H1 (cell line): Measurements from ENCODE around the gene HLA-DPA1. TPM values are rescaled to one million over a fixed set of nuclear protein-coding genes. Genes with fewer than 3 reads are reported as not detected.

Experiments
- CTCF ChIA-PET: fragments of 300-600 bp; sonication (Branson Sonifier 250); formaldehyde crosslinking; loops from one replicate; lab custom pipeline; 2021; ENCODE audit not compliant: partially characterized antibody; lab: Charles Lee
- POLR2A ChIA-PET: fragments of 300-600 bp; sonication (Branson Sonifier 250); formaldehyde crosslinking; loops from one replicate; lab custom pipeline; 2021; ENCODE audit warnings: inconsistent platforms; ENCODE audit not compliant: partially characterized antibody; lab: Charles Lee
- DNase-seq, 2 experiments: peaks; one replicate each; pipeline versions ENCODE4 v3.0.0 to v3.0.0-alpha.2; 2010 to 2022; ENCODE audit warnings: low spot score in 2 of 2, low read depth in 1 of 2, mixed read lengths in 1 of 2
- FAIRE-seq: peaks from 2 replicates; lab custom pipeline; 2011; peaks lifted over from hg19 to GRCh38; lab: Jason Lieb, UNC
- H2AFZ ChIP-seq: 2 replicates; pipeline ENCODE4 v1.8.1; 2012; ENCODE audit warnings: low read length, inconsistent platforms
- H2AK5ac ChIP-seq: 2 replicates; pipeline ENCODE4 v1.6.1; 2013; ENCODE audit warnings: low read depth, low read length
- H2BK120ac ChIP-seq: replicated peaks from 2 replicates; pipeline ENCODE3; 2013; ENCODE audit warnings: low read depth, low read length, inconsistent platforms
- H2BK12ac ChIP-seq: 2 replicates; pipeline ENCODE4 v1.6.1; 2013; ENCODE audit warnings: low read depth, low read length
- H2BK15ac ChIP-seq: 2 replicates; pipeline ENCODE4 v1.6.1; 2013; ENCODE audit warnings: low read length
- H2BK20ac ChIP-seq: 2 replicates; pipeline ENCODE4 v1.6.1; 2013; ENCODE audit warnings: low read length
- H2BK5ac ChIP-seq: 2 replicates; pipeline ENCODE4 v1.6.1; 2013; ENCODE audit warnings: low read depth, low read length
- H3K14ac ChIP-seq: 2 replicates; pipeline ENCODE4 v1.6.1; 2013; ENCODE audit warnings: inconsistent platforms; ENCODE audit not compliant: insufficient read length
- H3K18ac ChIP-seq: 2 replicates; pipeline ENCODE4 v1.6.1; 2013; ENCODE audit warnings: low read length; ENCODE audit errors: extremely low read depth
- H3K23ac ChIP-seq: 2 replicates; pipeline ENCODE4 v1.6.1; 2013; ENCODE audit warnings: inconsistent platforms; ENCODE audit not compliant: insufficient read length
- H3K23me2 ChIP-seq: 2 replicates; pipeline ENCODE4 v1.6.1; 2013; ENCODE audit warnings: low read depth, low read length
- H3K27ac ChIP-seq: 2 replicates; pipeline ENCODE4 v1.6.1; 2011; ENCODE audit warnings: low read depth, low read length, inconsistent platforms
- H3K27me3 ChIP-seq, 4 experiments: replicated peaks in 1 of 4; 1 replicate in 1 of 4; 2 replicates in 3 of 4; pipeline versions ENCODE4 v1.6.1 to v1.8.1; 2011 to 2013; ENCODE audit warnings: low read length in 3 of 4, mild to moderate bottlenecking in 3 of 4, inconsistent platforms in 2 of 4, mixed read lengths in 2 of 4, moderate library complexity in 1 of 4; ENCODE audit not compliant: control insufficient read depth in 3 of 4, insufficient read depth in 3 of 4; ENCODE audit errors: extremely low read depth in 1 of 4
- H3K36me3 ChIP-seq, 4 experiments: 2 replicates each; pipeline versions ENCODE4 v1.6.1 to v1.8.1; 2011 to 2013; ENCODE audit warnings: mild to moderate bottlenecking in 4 of 4, low read length in 3 of 4, moderate library complexity in 2 of 4, control low read depth in 1 of 4, inconsistent platforms in 1 of 4; ENCODE audit not compliant: insufficient read depth in 4 of 4, control insufficient read depth in 2 of 4
- H3K4ac ChIP-seq: replicated peaks from 2 replicates; pipeline ENCODE3; 2013; ENCODE audit warnings: low read length, low read depth, mixed read lengths, inconsistent platforms; ENCODE audit not compliant: insufficient read length
- H3K4me1 ChIP-seq, 4 experiments: replicated peaks in 1 of 4; 1 replicate in 1 of 4; 2 replicates in 3 of 4; pipeline versions ENCODE4 v1.6.1 to v1.8.1; 2011 to 2013; ENCODE audit warnings: low read length in 3 of 4, inconsistent platforms in 2 of 4, mixed read lengths in 1 of 4; ENCODE audit not compliant: insufficient read depth in 4 of 4, control insufficient read depth in 3 of 4
- H3K4me2 ChIP-seq, 2 experiments: 2 replicates each; pipeline versions ENCODE4 v1.6.1 to v1.8.1; 2011 to 2013; ENCODE audit warnings: low read depth in 2 of 2, low read length in 2 of 2, control low read depth in 1 of 2, inconsistent platforms in 1 of 2, mild to moderate bottlenecking in 1 of 2; ENCODE audit not compliant: insufficient read depth in 1 of 2
- H3K4me3 ChIP-seq, 4 experiments: fragments of 200-600, 300-600 bp in 1 of 4; sonication (generic), shearing (Covaris generic), sonication (Bioruptor Twin) in 1 of 4; 2 replicates each; pipeline versions ENCODE4 v1.5.1 to v1.8.1; 2011 to 2016; ENCODE audit warnings: low read length in 4 of 4, low read depth in 3 of 4, control low read depth in 2 of 4, inconsistent platforms in 2 of 4, mild to moderate bottlenecking in 2 of 4, mixed read lengths in 1 of 4, moderate library complexity in 1 of 4; ENCODE audit not compliant: insufficient read depth in 2 of 4; ENCODE audit errors: extremely low read depth in 1 of 4
- H3K56ac ChIP-seq: replicated peaks from 2 replicates; pipeline ENCODE3; 2013; ENCODE audit warnings: low read depth, mild to moderate bottlenecking, mixed read lengths, low read length, inconsistent platforms; ENCODE audit not compliant: insufficient read length
- H3K79me1 ChIP-seq: 2 replicates; pipeline ENCODE4 v1.6.1; 2013; ENCODE audit warnings: low read depth, low read length, control low read depth
- H3K79me2 ChIP-seq, 2 experiments: 2 replicates each; pipeline versions ENCODE4 v1.6.1 to v1.8.1; 2012 to 2013; ENCODE audit warnings: low read length in 2 of 2, mild to moderate bottlenecking in 2 of 2, inconsistent platforms in 1 of 2; ENCODE audit not compliant: insufficient read depth in 2 of 2, control insufficient read depth in 1 of 2
- H3K9ac ChIP-seq, 4 experiments: replicated peaks in 1 of 4; 1 replicate in 1 of 4; 2 replicates in 3 of 4; pipeline versions ENCODE4 v1.6.1 to v1.8.1; 2011 to 2013; ENCODE audit warnings: low read depth in 3 of 4, low read length in 3 of 4, control low read depth in 2 of 4, mild to moderate bottlenecking in 2 of 4, moderate library complexity in 2 of 4, inconsistent platforms in 1 of 4; ENCODE audit errors: extremely low read depth in 1 of 4
- H3K9me3 ChIP-seq, 2 experiments: 2 replicates each; pipeline versions ENCODE4 v1.6.1 to v1.8.1; 2012 to 2013; ENCODE audit warnings: mild to moderate bottlenecking in 2 of 2, moderate library complexity in 2 of 2, control low read depth in 1 of 2, inconsistent platforms in 1 of 2, low read depth in 1 of 2, low read length in 1 of 2, mixed read lengths in 1 of 2; ENCODE audit not compliant: insufficient read depth in 2 of 2
- H4K20me1 ChIP-seq, 2 experiments: replicated peaks in 1 of 2; 2 replicates each; pipeline versions ENCODE3 to v1.8.1; 2011 to 2013; ENCODE audit warnings: inconsistent platforms in 2 of 2, low read length in 2 of 2, mild to moderate bottlenecking in 1 of 2; ENCODE audit not compliant: insufficient read depth in 2 of 2, control insufficient read depth in 1 of 2
- H4K5ac ChIP-seq: 2 replicates; pipeline ENCODE4 v1.6.1; 2013; ENCODE audit warnings: low read length, low read depth, mixed read lengths, inconsistent platforms; ENCODE audit not compliant: insufficient read length
- H4K8ac ChIP-seq: 2 replicates; pipeline ENCODE4 v1.8.0; 2013; ENCODE audit warnings: mild to moderate bottlenecking, moderate library complexity, low read length, inconsistent platforms; ENCODE audit not compliant: insufficient read depth; ENCODE audit errors: extremely low read depth
- H4K91ac ChIP-seq: replicated peaks from 2 replicates; pipeline ENCODE3; 2013; ENCODE audit warnings: low read length, mixed read lengths, inconsistent platforms; ENCODE audit not compliant: insufficient read length
- ATF2 ChIP-seq: IDR thresholded peaks from 2 replicates; pipeline ENCODE4 v1.6.1; 2012; ENCODE audit warnings: low read length, inconsistent platforms
- BCL11A ChIP-seq, 2 experiments: IDR thresholded peaks; one replicate each; pipeline ENCODE4 v1.6.1; 2011; ENCODE audit warnings: low read depth in 2 of 2, low read length in 2 of 2, mild to moderate bottlenecking in 2 of 2
- CREB1 ChIP-seq: IDR thresholded peaks from 2 replicates; pipeline ENCODE4 v1.6.1; 2012; ENCODE audit warnings: inconsistent platforms
- EP300 ChIP-seq, 2 experiments: IDR thresholded peaks; 1 replicate in 1 of 2; 2 replicates in 1 of 2; pipeline ENCODE4 v1.6.1; 2011 to 2012; ENCODE audit warnings: low read depth in 2 of 2, low read length in 2 of 2, mild to moderate bottlenecking in 2 of 2, borderline replicate concordance in 1 of 2, inconsistent platforms in 1 of 2, moderate library complexity in 1 of 2
- GTF2F1 ChIP-seq: IDR thresholded peaks from 2 replicates; pipeline ENCODE4 v1.6.1; 2012; ENCODE audit warnings: low read depth, low read length, improper control_type of control experiment, borderline replicate concordance
- MAX ChIP-seq: IDR thresholded peaks from 2 replicates; pipeline ENCODE4 v1.6.1; 2012; ENCODE audit warnings: inconsistent platforms
- POU5F1 ChIP-seq: IDR thresholded peaks from 2 replicates; pipeline ENCODE4 v1.6.1; 2011; ENCODE audit warnings: low read depth, mild to moderate bottlenecking, low read length, moderate library complexity
- RXRA ChIP-seq: IDR thresholded peaks from 2 replicates; pipeline ENCODE4 v1.6.1; 2011; ENCODE audit warnings: low read depth, mild to moderate bottlenecking, low read length, moderate library complexity; ENCODE audit not compliant: insufficient read depth
- SAP30 ChIP-seq: fragments of 300-600 bp; sonication (generic); IDR thresholded peaks from 2 replicates; pipeline ENCODE4 v1.7.1; 2012; ENCODE audit warnings: low read length, moderate library complexity, mild to moderate bottlenecking, inconsistent platforms; ENCODE audit not compliant: insufficient read depth, insufficient replicate concordance
- SIN3A ChIP-seq, 2 experiments: IDR thresholded peaks in 1 of 2; conservative IDR thresholded peaks in 1 of 2; 2 replicates each; pipeline ENCODE4 v1.6.1; 2011 to 2012; ENCODE audit warnings: low read length in 2 of 2, improper control_type of control experiment in 1 of 2, low read depth in 1 of 2, mild to moderate bottlenecking in 1 of 2
- SRF ChIP-seq: IDR thresholded peaks from 2 replicates; pipeline ENCODE4 v1.6.1; 2011; ENCODE audit warnings: mild to moderate bottlenecking, low read depth, low read length, moderate library complexity
- TAF1 ChIP-seq: IDR thresholded peaks from 2 replicates; pipeline ENCODE4 v1.6.1; 2011; ENCODE audit warnings: mild to moderate bottlenecking, low read depth, low read length
- TAF7 ChIP-seq: optimal IDR thresholded peaks from 2 replicates; pipeline ENCODE3; 2011; ENCODE audit warnings: low read depth, mild to moderate bottlenecking, inconsistent platforms, low read length, moderate library complexity, borderline replicate concordance
- polyA plus RNA-seq, 7 experiments: library from polyadenylated mRNA; depleted of rRNA in 3 of 7; stranded (reverse) in 5 of 7; unstranded in 2 of 7; fragments of >200 nt in 5 of 7; fragments of 200-250 nt in 2 of 7; gene quantifications; 1 replicate in 5 of 7; 2 replicates in 1 of 7; 4 replicates in 1 of 7; pipeline versions ENCODE4 v1.2.1 to v1.2.3, GENCODE V29; 2011 to 2013; ENCODE audit warnings: missing spikeins in 2 of 7, mixed read lengths in 2 of 7
- total RNA-seq: library from RNA; stranded (reverse); fragmentation: NEBNext Ultra II Directional; extraction: Animal tissue kit (Norgen Biotek cat#: 25700); gene quantifications from 2 replicates; pipeline ENCODE4 v1.2.1, GENCODE V29; 2021

Gene HLA-DPA1
- total and polyA plus RNA-seq, 2 of the 8 experiments (the other 6 are each of a cell fraction or from before 2014, with no cell fraction given) = 6.2 to 13.1 TPM

- no peak overlapping the region for H3K14ac ChIP-seq
- TF ChIP-seq ATF2 = no peak
- TF ChIP-seq GTF2F1 = no peak
- TF ChIP-seq SIN3A (conservative IDR thresholded peaks at IDR 0.05 in 1 of 2, IDR thresholded peaks at IDR 0.05 in 1 of 2; ENCODE audit: low read depth in 1 of 2, low read length in 2 of 2) = no peak
- no peak for TF ChIP-seq MAX
- TF ChIP-seq POU5F1 = no peak
- no peak for TF ChIP-seq SAP30
- TF ChIP-seq BCL11A (IDR thresholded peaks at IDR 0.05; ENCODE audit: low read depth in 2 of 2, low read length in 2 of 2) = no peak
- no peak for TF ChIP-seq CREB1
- no peak for TF ChIP-seq RXRA
- TF ChIP-seq SRF = no peak
- TF ChIP-seq TAF7 = no peak
- no peak for TF ChIP-seq TAF1
- no peak for TF ChIP-seq EP300 (IDR thresholded peaks at IDR 0.05; ENCODE audit: borderline replicate concordance in 1 of 2, low read depth in 2 of 2, low read length in 2 of 2)
These were observed 55.0 kb downstream of the HLA-DPA1 start for GRCh38 chr6:33018418-33018817.

More at GRCh38 chr6:33018418-33018817, 55.0 kb downstream of the HLA-DPA1 start:
- Histone ChIP-seq H2AK5ac (no peak overlapping the region), H4K91ac (no peak overlapping the region), H2BK120ac (no peak overlapping the region), H4K5ac (no peak overlapping the region), H3K27me3 (no peaks in the 10 kb centered on the region), H4K20me1 (no peaks in the 10 kb centered on the region), H3K4ac (no peak overlapping the region), H2BK12ac (no peak overlapping the region), H2BK15ac (no peak overlapping the region), H3K36me3 (no peaks in the 10 kb centered on the region), H3K4me1 (peaks cover 0 to 4% (median 1%) of the 10 kb centered on the region in 4 experiments; a peak in 2 of 7 replicates), H2AFZ (no peak overlapping the region), H3K18ac (no peak overlapping the region), H3K9ac (no peak overlapping the region), H3K23ac (no peak overlapping the region), H2BK5ac (no peak overlapping the region), H3K23me2 (no peaks in the 10 kb centered on the region), H3K27ac (no peak overlapping the region), H2BK20ac (no peak overlapping the region), H3K4me3 (no peak overlapping the region), H3K79me1 (no peaks in the 10 kb centered on the region), H4K8ac (no peak overlapping the region), H3K9me3 (no peaks in the 10 kb centered on the region), H3K56ac (no peak overlapping the region), H3K4me2 (no peak overlapping the region), H3K79me2 (no peaks in the 10 kb centered on the region)
- no peak for FAIRE-seq
- POLR2A ChIA-PET = interaction anchor here (1.1 to 1.5 kb wide), 6 partner anchors 11 to 254 kb away, joined by 3 to 6 read pairs (median 4); partner anchors contain the start of genes RPS18 and VPS52
- DNase-seq = no peak
- CTCF ChIA-PET = interaction anchor here (1.0 to 6.1 kb wide), 10 partner anchors 11 to 230 kb away, joined by 3 to 65 read pairs (median 4); partner anchors contain the start of gene HLA-DPA1
